MCF 10A (cell line): ENCODE measurements around the gene NOL7. TPM values are rescaled to one million over a fixed set of nuclear protein-coding genes. Genes with fewer than 3 reads are reported as not detected.

ENCODE experiments used
- BruUV-seq: library from RNA; stranded (reverse); fragments of 400-500 nt; replicated peaks from 2 replicates; lab custom pipeline; 2021; lab: Mats Ljungman, UMichigan
- CTCF ChIA-PET: fragments of 300-600 bp; sonication (Branson Sonifier 250); formaldehyde crosslinking; extraction: SDS; loops from one replicate; lab custom pipeline; 2021; ENCODE audit warnings: antibody characterized with exemption, inconsistent platforms; lab: Yijun Ruan, JAX
- POLR2A ChIA-PET: fragments of 300-600, 350-650 bp; sonication (Branson Sonifier 250); formaldehyde crosslinking; extraction: SDS; loops from one replicate; lab custom pipeline; 2020; ENCODE audit warnings: antibody characterized with exemption, inconsistent platforms; lab: Yijun Ruan, JAX
- DNase-seq: peaks from one replicate; pipeline ENCODE4 v3.0.0-alpha.2; 2018; ENCODE audit not compliant: unreplicated experiment
- H3K27ac Mint-ChIP-seq: one replicate; pipeline ENCODE4 v1.8.0; 2022; ENCODE audit warnings: mild to moderate bottlenecking, low read depth, mixed read lengths; ENCODE audit not compliant: unreplicated experiment
- H3K27me3 Mint-ChIP-seq: one replicate; pipeline ENCODE4 v1.8.0; 2022; ENCODE audit warnings: mixed read lengths; ENCODE audit not compliant: insufficient read depth, unreplicated experiment
- H3K36me3 Mint-ChIP-seq: one replicate; pipeline ENCODE4 v1.8.0; 2022; ENCODE audit warnings: mild to moderate bottlenecking, moderate library complexity, mixed read lengths; ENCODE audit not compliant: insufficient read depth, unreplicated experiment
- H3K4me1 Mint-ChIP-seq: one replicate; pipeline ENCODE4 v1.8.0; 2022; ENCODE audit warnings: mixed read lengths; ENCODE audit not compliant: insufficient read depth, unreplicated experiment
- H3K4me3 Mint-ChIP-seq: one replicate; pipeline ENCODE4 v1.8.0; 2022; ENCODE audit warnings: mild to moderate bottlenecking, moderate library complexity, mixed read lengths; ENCODE audit not compliant: unreplicated experiment
- H3K9me3 Mint-ChIP-seq: one replicate; pipeline ENCODE4 v1.8.0; 2022; ENCODE audit warnings: mixed read lengths; ENCODE audit not compliant: unreplicated experiment
- intact Hi-C: fragments of 100-400 bp; cut with micrococcal nuclease; formaldehyde crosslinking; loops from 2 replicates; pipeline ENCODE4 v1.14.1; 2022
- total RNA-seq: library from RNA; stranded (reverse); gene quantifications from 2 replicates; pipeline ENCODE4 v1.2.3, GENCODE V29; 2022
- TF ChIP-seq, protein P1 (sequence below): fragments of 200-600 bp; IDR thresholded peaks from one replicate; pipeline ENCODE4 v1.8.0; 2022; ENCODE audit warnings: antibody characterized with exemption, mild to moderate bottlenecking; ENCODE audit not compliant: unreplicated experiment

Gene NOL7
- total RNA-seq, 1 experiment from 2014 or later = 98.5 TPM

- Mint-ChIP-seq H3K9me3 (no peaks in the 10 kb centered on the region), H3K27ac (no peak overlapping the region), H3K4me3 (no peak overlapping the region), H3K4me1 (peaks cover 1% of the 10 kb centered on the region), H3K27me3 (no peaks in the 10 kb centered on the region), H3K36me3 (peaks cover 26% of the 10 kb centered on the region)
- BruUV-seq = no TSS peak
- ChIA-PET POLR2A (interaction anchor here (1.0 kb wide), 1 partner anchor 16 kb away, joined by 3 read pairs; no protein-coding TSS in a partner anchor), CTCF (interaction anchor here (0.5 to 0.9 kb wide), 2 partner anchors 90 to 455 kb away, joined by 3 to 5 read pairs; no protein-coding TSS in a partner anchor)
- intact Hi-C loops = loop anchor here (10.0 kb wide), 1 partner anchor 183 kb away; no protein-coding TSS in a partner anchor
- TF ChIP-seq, protein P1, sequence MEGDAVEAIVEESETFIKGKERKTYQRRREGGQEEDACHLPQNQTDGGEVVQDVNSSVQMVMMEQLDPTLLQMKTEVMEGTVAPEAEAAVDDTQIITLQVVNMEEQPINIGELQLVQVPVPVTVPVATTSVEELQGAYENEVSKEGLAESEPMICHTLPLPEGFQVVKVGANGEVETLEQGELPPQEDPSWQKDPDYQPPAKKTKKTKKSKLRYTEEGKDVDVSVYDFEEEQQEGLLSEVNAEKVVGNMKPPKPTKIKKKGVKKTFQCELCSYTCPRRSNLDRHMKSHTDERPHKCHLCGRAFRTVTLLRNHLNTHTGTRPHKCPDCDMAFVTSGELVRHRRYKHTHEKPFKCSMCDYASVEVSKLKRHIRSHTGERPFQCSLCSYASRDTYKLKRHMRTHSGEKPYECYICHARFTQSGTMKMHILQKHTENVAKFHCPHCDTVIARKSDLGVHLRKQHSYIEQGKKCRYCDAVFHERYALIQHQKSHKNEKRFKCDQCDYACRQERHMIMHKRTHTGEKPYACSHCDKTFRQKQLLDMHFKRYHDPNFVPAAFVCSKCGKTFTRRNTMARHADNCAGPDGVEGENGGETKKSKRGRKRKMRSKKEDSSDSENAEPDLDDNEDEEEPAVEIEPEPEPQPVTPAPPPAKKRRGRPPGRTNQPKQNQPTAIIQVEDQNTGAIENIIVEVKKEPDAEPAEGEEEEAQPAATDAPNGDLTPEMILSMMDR = no peak
- no peak for DNase-seq
Observed at GRCh38 chr6:13611715-13612114, 3.4 kb upstream of the NOL7 start.

GRCh38 chr6:13613029-13613594 lies 2.0 kb upstream of the NOL7 start:
- no peaks in the 10 kb centered on the region for H3K27me3 Mint-ChIP-seq
- H3K36me3 Mint-ChIP-seq = peaks cover 40% of the 10 kb centered on the region
- ChIA-PET POLR2A (interaction anchor here (0.6 to 4.9 kb wide), 9 partner anchors 38 to 1429 kb away, joined by 3 to 109 read pairs (median 3); partner anchors contain the start of genes GFOD1, RANBP9, SIRT5 and TBC1D7), CTCF (interaction anchor here (0.6 to 4.7 kb wide), 4 partner anchors 24 to 418 kb away, joined by 3 to 23 read pairs (median 3); partner anchors contain the start of gene SIRT5)
- H3K4me1 Mint-ChIP-seq = peaks cover 9% of the 10 kb centered on the region
- H3K27ac Mint-ChIP-seq = no peak overlapping the region
- DNase-seq = no peak
- intact Hi-C loops = loop anchor here (10.0 kb wide), 1 partner anchor 182 kb away; no protein-coding TSS in a partner anchor
- TF ChIP-seq, protein P1 = no peak
- H3K9me3 Mint-ChIP-seq = no peaks in the 10 kb centered on the region
- peak overlapping the region; percentile 99 for H3K4me3 Mint-ChIP-seq
- no TSS peak for BruUV-seq

- CTCF ChIA-PET = interaction anchor here (0.6 to 4.7 kb wide), 11 partner anchors 9 to 277 kb away, joined by 3 to 23 read pairs (median 3); partner anchors contain the start of gene SIRT5
- Mint-ChIP-seq H3K4me3 (peak overlapping the region; percentile 99), H3K4me1 (peaks cover 9% of the 10 kb centered on the region), H3K27ac (peak overlapping the region; percentile 98), H3K27me3 (no peaks in the 10 kb centered on the region), H3K36me3 (peaks cover 52% of the 10 kb centered on the region), H3K9me3 (no peaks in the 10 kb centered on the region)
- TF ChIP-seq, protein P1 = no peak
- POLR2A ChIA-PET = interaction anchor here (0.6 to 4.9 kb wide), 26 partner anchors 10 to 1843 kb away, joined by 3 to 109 read pairs (median 4); partner anchors contain the start of genes GFOD1, MCUR1, RANBP9 and SIRT5
- intact Hi-C loops = loop anchor here (2.0 to 10.0 kb wide), 2 partner anchors 96 to 180 kb away; partner anchors contain the start of gene RANBP9
- TSS peak; percentile 69 for BruUV-seq
- DNase-seq = peak; percentile 54
Observed at GRCh38 chr6:13614126-13614925, 809 bp upstream of the NOL7 start.
